ENCODE results near the gene MMRN1.

Gene MMRN1

GRCh38 chr4:89954906-89955695 lies 60.4 kb downstream of the MMRN1 start:
- Histone ChIP-seq H3K27ac (ENCODE audit: low read length) (no peak overlapping the region), H3K36me3 (ENCODE audit: control insufficient read depth in 1 of 2, insufficient read depth in 2 of 2, low read length in 2 of 2) (no peaks in the 10 kb centered on the region), H3K27me3 (ENCODE audit: low read depth, low read length) (no peaks in the 10 kb centered on the region), H3K4me3 (ENCODE audit: low read depth in 1 of 2, low read length in 2 of 2) (no peak overlapping the region), H3K9me3 (ENCODE audit: control insufficient read depth in 1 of 2, low read length in 2 of 2) (no peaks in the 10 kb centered on the region), H3K4me1 (ENCODE audit: control insufficient read depth in 1 of 2, insufficient read depth in 2 of 2, low read length in 2 of 2) (no peaks in the 10 kb centered on the region)

GRCh38 chr4:89957046-89957926 lies 62.6 kb downstream of the MMRN1 start:
- Histone ChIP-seq H3K36me3 (ENCODE audit: control insufficient read depth in 1 of 2, insufficient read depth in 2 of 2, low read length in 2 of 2) (no peaks in the 10 kb centered on the region), H3K9me3 (ENCODE audit: control insufficient read depth in 1 of 2, low read length in 2 of 2) (no peaks in the 10 kb centered on the region), H3K4me3 (ENCODE audit: low read depth in 1 of 2, low read length in 2 of 2) (no peak overlapping the region), H3K27ac (ENCODE audit: low read length) (no peak overlapping the region), H3K27me3 (ENCODE audit: low read depth, low read length) (no peaks in the 10 kb centered on the region), H3K4me1 (ENCODE audit: control insufficient read depth in 1 of 2, insufficient read depth in 2 of 2, low read length in 2 of 2) (no peaks in the 10 kb centered on the region)

GRCh38 chr4:89981789-89982334 lies 87.2 kb downstream of the MMRN1 start:
- no peaks in the 10 kb centered on the region for H3K36me3 ChIP-seq (ENCODE audit: control insufficient read depth in 1 of 2, insufficient read depth in 2 of 2, low read length in 2 of 2)
- no peaks in the 10 kb centered on the region for H3K9me3 ChIP-seq (ENCODE audit: control insufficient read depth in 1 of 2, low read length in 2 of 2)
- H3K4me3 ChIP-seq (ENCODE audit: low read depth in 1 of 2, low read length in 2 of 2), result no peak overlapping the region
- no peak overlapping the region for H3K27ac ChIP-seq (ENCODE audit: low read length)
- H3K27me3 ChIP-seq (ENCODE audit: low read depth, low read length), result no peaks in the 10 kb centered on the region
- no peaks in the 10 kb centered on the region for H3K4me1 ChIP-seq (ENCODE audit: control insufficient read depth in 1 of 2, insufficient read depth in 2 of 2, low read length in 2 of 2)

GRCh38 chr4:89988268-89988667 lies 93.6 kb downstream of the MMRN1 start:
- no peak overlapping the region for H3K27ac ChIP-seq (ENCODE audit: low read length)
- H3K9me3 ChIP-seq (ENCODE audit: control insufficient read depth in 1 of 2, low read length in 2 of 2), result no peaks in the 10 kb centered on the region

GRCh38 chr4:89992744-89993143 lies 98.1 kb downstream of the MMRN1 start:
- Histone ChIP-seq H3K27ac (ENCODE audit: low read length) (no peak overlapping the region), H3K4me3 (ENCODE audit: low read depth in 1 of 2, low read length in 2 of 2) (no peak overlapping the region), H3K27me3 (ENCODE audit: low read depth, low read length) (no peaks in the 10 kb centered on the region), H3K4me1 (ENCODE audit: control insufficient read depth in 1 of 2, insufficient read depth in 2 of 2, low read length in 2 of 2) (no peaks in the 10 kb centered on the region), H3K9me3 (ENCODE audit: control insufficient read depth in 1 of 2, low read length in 2 of 2) (no peaks in the 10 kb centered on the region), H3K36me3 (ENCODE audit: control insufficient read depth in 1 of 2, insufficient read depth in 2 of 2, low read length in 2 of 2) (no peaks in the 10 kb centered on the region)

More at GRCh38 chr4:89988268-89988667, 93.6 kb downstream of the MMRN1 start:
- no peaks in the 10 kb centered on the region for H3K36me3 ChIP-seq (ENCODE audit: control insufficient read depth in 1 of 2, insufficient read depth in 2 of 2, low read length in 2 of 2)
- H3K27me3 ChIP-seq (ENCODE audit: low read depth, low read length), result no peaks in the 10 kb centered on the region
- H3K4me1 ChIP-seq (ENCODE audit: control insufficient read depth in 1 of 2, insufficient read depth in 2 of 2, low read length in 2 of 2), result no peaks in the 10 kb centered on the region
- H3K4me3 ChIP-seq (ENCODE audit: low read depth in 1 of 2, low read length in 2 of 2), result no peak overlapping the region

- Histone ChIP-seq H3K9me3 (ENCODE audit: control insufficient read depth in 1 of 2, low read length in 2 of 2) (no peaks in the 10 kb centered on the region), H3K27ac (ENCODE audit: low read length) (no peak overlapping the region), H3K27me3 (ENCODE audit: low read depth, low read length) (no peaks in the 10 kb centered on the region)
Observed at GRCh38 chr4:89994176-89994873, 99.7 kb downstream of the MMRN1 start.

GRCh38 chr4:89995006-89995405 lies 100.4 kb downstream of the MMRN1 start:
- no peak overlapping the region for H3K27ac ChIP-seq (ENCODE audit: low read length)
- no peak overlapping the region for H3K4me3 ChIP-seq (ENCODE audit: low read depth in 1 of 2, low read length in 2 of 2)
- H3K36me3 ChIP-seq (ENCODE audit: control insufficient read depth in 1 of 2, insufficient read depth in 2 of 2, low read length in 2 of 2), result no peaks in the 10 kb centered on the region
- H3K27me3 ChIP-seq (ENCODE audit: low read depth, low read length), result no peaks in the 10 kb centered on the region
- no peaks in the 10 kb centered on the region for H3K9me3 ChIP-seq (ENCODE audit: control insufficient read depth in 1 of 2, low read length in 2 of 2)
- no peaks in the 10 kb centered on the region for H3K4me1 ChIP-seq (ENCODE audit: control insufficient read depth in 1 of 2, insufficient read depth in 2 of 2, low read length in 2 of 2)

More at GRCh38 chr4:89994176-89994873, 99.7 kb downstream of the MMRN1 start:
- Histone ChIP-seq H3K36me3 (ENCODE audit: control insufficient read depth in 1 of 2, insufficient read depth in 2 of 2, low read length in 2 of 2) (no peaks in the 10 kb centered on the region), H3K4me1 (ENCODE audit: control insufficient read depth in 1 of 2, insufficient read depth in 2 of 2, low read length in 2 of 2) (no peaks in the 10 kb centered on the region), H3K4me3 (ENCODE audit: low read depth in 1 of 2, low read length in 2 of 2) (no peak overlapping the region)

- no peaks in the 10 kb centered on the region for H3K36me3 ChIP-seq (ENCODE audit: control insufficient read depth in 1 of 2, insufficient read depth in 2 of 2, low read length in 2 of 2)
- H3K4me3 ChIP-seq (ENCODE audit: low read depth in 1 of 2, low read length in 2 of 2), result no peak overlapping the region
- H3K27ac ChIP-seq (ENCODE audit: low read length), result no peak overlapping the region
- H3K27me3 ChIP-seq (ENCODE audit: low read depth, low read length), result no peaks in the 10 kb centered on the region
- no peaks in the 10 kb centered on the region for H3K9me3 ChIP-seq (ENCODE audit: control insufficient read depth in 1 of 2, low read length in 2 of 2)
- no peaks in the 10 kb centered on the region for H3K4me1 ChIP-seq (ENCODE audit: control insufficient read depth in 1 of 2, insufficient read depth in 2 of 2, low read length in 2 of 2)
Observed at GRCh38 chr4:89995814-89996213, 101.2 kb downstream of the MMRN1 start.

GRCh38 chr4:89997171-89997704 lies 102.6 kb downstream of the MMRN1 start:
- no peak overlapping the region for H3K27ac ChIP-seq (ENCODE audit: low read length)
- H3K36me3 ChIP-seq (ENCODE audit: control insufficient read depth in 1 of 2, insufficient read depth in 2 of 2, low read length in 2 of 2), result no peaks in the 10 kb centered on the region
- no peaks in the 10 kb centered on the region for H3K9me3 ChIP-seq (ENCODE audit: control insufficient read depth in 1 of 2, low read length in 2 of 2)
- no peaks in the 10 kb centered on the region for H3K27me3 ChIP-seq (ENCODE audit: low read depth, low read length)
- no peaks in the 10 kb centered on the region for H3K4me1 ChIP-seq (ENCODE audit: control insufficient read depth in 1 of 2, insufficient read depth in 2 of 2, low read length in 2 of 2)
- no peak overlapping the region for H3K4me3 ChIP-seq (ENCODE audit: low read depth in 1 of 2, low read length in 2 of 2)

- no peak overlapping the region for H3K27ac ChIP-seq (ENCODE audit: low read length)
- H3K9me3 ChIP-seq (ENCODE audit: control insufficient read depth in 1 of 2, low read length in 2 of 2), result no peaks in the 10 kb centered on the region
- H3K4me3 ChIP-seq (ENCODE audit: low read depth in 1 of 2, low read length in 2 of 2), result no peak overlapping the region
- no peaks in the 10 kb centered on the region for H3K36me3 ChIP-seq (ENCODE audit: control insufficient read depth in 1 of 2, insufficient read depth in 2 of 2, low read length in 2 of 2)
- H3K27me3 ChIP-seq (ENCODE audit: low read depth, low read length), result no peaks in the 10 kb centered on the region
- no peaks in the 10 kb centered on the region for H3K4me1 ChIP-seq (ENCODE audit: control insufficient read depth in 1 of 2, insufficient read depth in 2 of 2, low read length in 2 of 2)
Observed at GRCh38 chr4:89998469-89999011, 103.9 kb downstream of the MMRN1 start.

All from muscle layer of duodenum (tissue), 2 donors.